HCT116 (cell line): ENCODE measurements around the gene PHLDB3. TPM values are rescaled to one million over a fixed set of nuclear protein-coding genes. Genes with fewer than 3 reads are reported as not detected.

Source experiments
- ATAC-seq: fragments of 200-7000 bp; cut with Tn5 transposase; 2 replicates; pipeline ENCODE4 v1.9.1; 2020; ENCODE audit warnings: mild to moderate bottlenecking, moderate library complexity
- BruUV-seq: library from RNA; stranded (reverse); fragments of 400-500 nt; replicated peaks from 2 replicates; lab custom pipeline; 2021; lab: Mats Ljungman, UMichigan
- CTCF ChIA-PET: fragments of 300-600 bp; sonication (Branson Sonifier 250); formaldehyde crosslinking; loops from one replicate; lab custom pipeline; 2021; ENCODE audit warnings: antibody characterized with exemption; lab: Charles Lee
- POLR2A ChIA-PET: fragments of 300-600, 350-600 bp; sonication (Branson Sonifier 250); formaldehyde crosslinking; loops from one replicate; lab custom pipeline; 2021; ENCODE audit warnings: antibody characterized with exemption; lab: Charles Lee
- RAD21 ChIA-PET, 2 experiments: fragments of 300-600 bp; sonication (Branson Sonifier 250); formaldehyde crosslinking; loops; one replicate each; lab custom pipeline; 2023; ENCODE audit warnings: low total read pairs in 2 of 2; ENCODE audit not compliant: uncharacterized antibody in 2 of 2, unreplicated experiment in 2 of 2, low non-redundant PET in 1 of 2; lab: Charles Lee
- DNase-seq: peaks from one replicate; pipeline ENCODE4 v3.0.0-alpha.2; 2010; ENCODE audit warnings: low read depth, low spot score
- H2AFZ ChIP-seq: fragments of 200-600 bp; shearing (Covaris generic), sonication (generic); 2 replicates; pipeline ENCODE4 v1.6.1; 2017; ENCODE audit warnings: low read depth, mixed run types, mixed read lengths, antibody characterized with exemption, low read length; ENCODE audit not compliant: poor library complexity, severe bottlenecking
- H3K27ac ChIP-seq: 2 replicates; pipeline ENCODE4 v1.5.1; 2012; ENCODE audit warnings: low read depth, low read length
- H3K27me3 ChIP-seq: fragments of 200-600 bp; sonication (generic); 2 replicates; pipeline ENCODE4 v1.6.1; 2016; ENCODE audit warnings: mixed run types, low read length, mixed read lengths; ENCODE audit not compliant: insufficient read depth
- H3K36me3 ChIP-seq, 2 experiments: fragments of 200-500 bp in 1 of 2; fragments of 200-600 bp in 1 of 2; sonication (Bioruptor generic) in 1 of 2; sonication (generic) in 1 of 2; 2 replicates each; pipeline versions ENCODE4 v1.5.1 to v1.6.1; 2014 to 2016; ENCODE audit warnings: low read length in 2 of 2, inconsistent platforms in 1 of 2, mixed read lengths in 1 of 2, mixed run types in 1 of 2; ENCODE audit not compliant: insufficient read depth in 2 of 2, control insufficient read depth in 1 of 2
- H3K4me1 ChIP-seq, 2 experiments: fragments of 200-600 bp in 1 of 2; sonication (generic) in 1 of 2; 2 replicates each; pipeline versions ENCODE4 v1.5.1 to v1.6.1; 2012 to 2017; ENCODE audit warnings: low read length in 2 of 2, inconsistent platforms in 1 of 2, mild to moderate bottlenecking in 1 of 2, mixed read lengths in 1 of 2, mixed run types in 1 of 2, moderate library complexity in 1 of 2; ENCODE audit not compliant: insufficient read depth in 2 of 2, control insufficient read depth in 1 of 2
- H3K4me2 ChIP-seq: fragments of 200-600 bp; sonication (generic); 2 replicates; pipeline ENCODE4 v1.6.1; 2017; ENCODE audit warnings: mixed run types, low read length, mixed read lengths
- H3K4me3 ChIP-seq, 2 experiments: fragments of 200-600 bp in 1 of 2; sonication (generic) in 1 of 2; replicated peaks in 1 of 2; 2 replicates each; pipeline ENCODE4 v1.5.1; 2011 to 2016; ENCODE audit warnings: low read length in 2 of 2, control low read depth in 1 of 2, low read depth in 1 of 2, mild to moderate bottlenecking in 1 of 2, mixed read lengths in 1 of 2, mixed run types in 1 of 2
- H3K79me2 ChIP-seq: fragments of 200-600 bp; sonication (generic); 2 replicates; pipeline ENCODE4 v1.6.1; 2017; ENCODE audit warnings: mild to moderate bottlenecking, mixed run types, low read length, moderate library complexity, mixed read lengths; ENCODE audit not compliant: insufficient read depth
- H3K9ac ChIP-seq: fragments of 200-600 bp; sonication (generic); 2 replicates; pipeline ENCODE4 v1.6.1; 2016; ENCODE audit warnings: low read length, mixed read lengths
- H3K9me2 ChIP-seq: fragments of 200-600 bp; sonication (generic), shearing (Covaris generic); 2 replicates; pipeline ENCODE4 v1.6.1; 2017; ENCODE audit warnings: mixed run types, mild to moderate bottlenecking, moderate library complexity; ENCODE audit not compliant: insufficient read depth
- H3K9me3 ChIP-seq, 2 experiments: fragments of 200-500 bp in 1 of 2; fragments of 200-600 bp in 1 of 2; sonication (Bioruptor generic) in 1 of 2; sonication (generic) in 1 of 2; 2 replicates each; pipeline ENCODE4 v1.6.1; 2014 to 2017; ENCODE audit warnings: low read length in 2 of 2, mixed read lengths in 2 of 2, inconsistent platforms in 1 of 2, low read depth in 1 of 2, mild to moderate bottlenecking in 1 of 2, mixed run types in 1 of 2, moderate library complexity in 1 of 2; ENCODE audit not compliant: control insufficient read depth in 1 of 2, insufficient read depth in 1 of 2
- H4K20me1 ChIP-seq: fragments of 200-600 bp; sonication (generic), shearing (Covaris generic); 2 replicates; pipeline ENCODE4 v1.6.1; 2017; ENCODE audit warnings: mixed run types, mild to moderate bottlenecking, moderate library complexity; ENCODE audit not compliant: insufficient read depth
- ATF3 ChIP-seq: IDR thresholded peaks from 2 replicates; pipeline ENCODE4 v1.6.1; 2012
- CBX3 ChIP-seq: IDR thresholded peaks from 2 replicates; pipeline ENCODE4 v1.6.1; 2012; ENCODE audit warnings: low read depth
- CEBPB ChIP-seq: IDR thresholded peaks from 2 replicates; pipeline ENCODE4 v1.6.1; 2012; ENCODE audit warnings: low read depth
- CTCF ChIP-seq, 3 experiments: fragments of 200-600 bp in 1 of 3; sonication (generic) in 1 of 3; IDR thresholded peaks in 2 of 3; conservative IDR thresholded peaks in 1 of 3; 2 replicates each; pipeline ENCODE4 v1.5.1; 2012 to 2017; ENCODE audit warnings: low read depth in 2 of 3, low read length in 2 of 3, antibody characterized with exemption in 1 of 3, borderline replicate concordance in 1 of 3, control low read depth in 1 of 3, mild to moderate bottlenecking in 1 of 3, mixed read lengths in 1 of 3, mixed run types in 1 of 3, moderate library complexity in 1 of 3; ENCODE audit not compliant: insufficient read depth in 1 of 3
- ELF1 ChIP-seq: IDR thresholded peaks from 2 replicates; pipeline ENCODE4 v1.6.1; 2012; ENCODE audit warnings: low read depth, borderline replicate concordance
- EZH2 ChIP-seq: fragments of 200-600 bp; sonication (generic); IDR thresholded peaks from 2 replicates; pipeline ENCODE4 v1.6.1; 2017; ENCODE audit warnings: antibody characterized with exemption, mixed run types
- JUND ChIP-seq: IDR thresholded peaks from 2 replicates; pipeline ENCODE4 v1.6.1; 2012
- MAX ChIP-seq: IDR thresholded peaks from 2 replicates; pipeline ENCODE4 v1.6.1; 2012
- SIN3A ChIP-seq: IDR thresholded peaks from 2 replicates; pipeline ENCODE4 v1.6.1; 2012; ENCODE audit warnings: low read depth
- SP1 ChIP-seq: IDR thresholded peaks from 2 replicates; pipeline ENCODE4 v1.6.1; 2012; ENCODE audit warnings: low read depth
- SRF ChIP-seq: IDR thresholded peaks from 2 replicates; pipeline ENCODE4 v1.6.1; 2012; ENCODE audit warnings: low read depth
- TCF7L2 ChIP-seq: IDR thresholded peaks from 2 replicates; pipeline ENCODE4 v1.7.0; 2011; ENCODE audit warnings: borderline replicate concordance, inconsistent platforms; ENCODE audit not compliant: insufficient read depth, insufficient read length; ENCODE audit errors: extremely low read depth
- ZNF274 ChIP-seq: fragments of 200-500 bp; sonication (Bioruptor generic); IDR thresholded peaks from 2 replicates; pipeline ENCODE4 v1.6.1; 2014; ENCODE audit warnings: mild to moderate bottlenecking, low read depth, low read length, inconsistent platforms
- intact Hi-C: fragments of 100-400 bp; cut with micrococcal nuclease; formaldehyde crosslinking; loops from 2 replicates; pipeline ENCODE4 v1.10.0; 2022
- total RNA-seq: library from RNA; stranded (reverse); gene quantifications from one replicate; pipeline ENCODE4 v1.2.1, GENCODE V29; 2021; ENCODE audit not compliant: unreplicated experiment

Gene PHLDB3
- total RNA-seq, 1 experiment from 2014 or later = 15.5 TPM

GRCh38 chr19:43506629-43507028, 2.1 kb upstream of the PHLDB3 start:
- BruUV-seq = no TSS peak
- ATAC-seq (no peak), DNase-seq (no peak)
- Histone ChIP-seq H3K4me1 (peaks cover 9 to 20% of the 10 kb centered on the region in 2 experiments; a peak in 3 of 4 replicates), H3K9me2 (no peaks in the 10 kb centered on the region), H3K79me2 (no peaks in the 10 kb centered on the region), H3K9ac (no peak overlapping the region), H3K4me3 (no peak overlapping the region), H3K4me2 (no peak overlapping the region), H4K20me1 (no peaks in the 10 kb centered on the region), H3K9me3 (no peaks in the 10 kb centered on the region), H2AFZ (no peak overlapping the region), H3K27me3 (no peaks in the 10 kb centered on the region), H3K27ac (no peak overlapping the region), H3K36me3 (peaks cover 4 to 9% of the 10 kb centered on the region in 2 experiments; a peak in 3 of 4 replicates)
- ChIA-PET CTCF (no interaction called here), RAD21 (no interaction called here), POLR2A (no interaction called here)
- intact Hi-C loops = no loop called here
- TF ChIP-seq SP1 (no peak), SIN3A (no peak), CBX3 (no peak), ELF1 (no peak), ATF3 (no peak), TCF7L2 (no peak), ZNF274 (no peak), CEBPB (no peak), CTCF (IDR thresholded peaks at IDR 0.05 in 2 of 3, conservative IDR thresholded peaks at IDR 0.05 in 1 of 3; ENCODE audit: borderline replicate concordance in 1 of 3, insufficient read depth in 1 of 3, low read depth in 2 of 3, low read length in 2 of 3) (no peak), SRF (no peak), MAX (no peak), EZH2 (no peak), JUND (no peak)
